Right hindlimb (tissue), 1 donor: ENCODE data around the gene GH2.

Source experiments
- DNase-seq: peaks from one replicate; pipeline ENCODE4 v3.0.0-alpha.2; 2018

The GH2 gene

DNA sequence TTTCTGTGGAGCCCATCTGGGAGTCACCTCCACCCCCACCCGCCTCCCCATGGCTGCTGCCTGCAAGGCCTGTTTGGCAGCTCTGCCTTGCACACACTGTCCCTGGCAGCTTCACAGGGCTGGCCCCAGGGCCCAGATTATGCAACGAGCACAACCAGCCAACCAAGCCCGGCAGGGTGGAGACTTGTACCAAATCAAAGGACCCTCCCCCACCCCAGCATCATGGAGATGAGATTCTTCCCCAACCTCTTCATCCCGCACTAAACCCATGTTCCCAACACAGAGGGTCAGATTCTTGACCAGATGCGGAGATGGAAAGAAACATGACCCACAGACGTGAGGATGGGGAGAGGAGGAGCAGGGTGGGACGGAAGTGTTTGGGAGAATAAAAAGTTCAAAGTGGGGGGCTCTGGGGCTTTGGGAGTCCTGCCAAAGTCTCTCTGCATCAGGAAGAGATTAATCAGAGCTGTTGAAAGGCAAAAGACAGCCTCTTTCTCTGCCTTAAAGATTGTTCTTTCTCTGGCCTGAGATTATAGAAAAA is 43.0 kb downstream of the GH2 start:
- peak; percentile 89 for DNase-seq

DNA sequence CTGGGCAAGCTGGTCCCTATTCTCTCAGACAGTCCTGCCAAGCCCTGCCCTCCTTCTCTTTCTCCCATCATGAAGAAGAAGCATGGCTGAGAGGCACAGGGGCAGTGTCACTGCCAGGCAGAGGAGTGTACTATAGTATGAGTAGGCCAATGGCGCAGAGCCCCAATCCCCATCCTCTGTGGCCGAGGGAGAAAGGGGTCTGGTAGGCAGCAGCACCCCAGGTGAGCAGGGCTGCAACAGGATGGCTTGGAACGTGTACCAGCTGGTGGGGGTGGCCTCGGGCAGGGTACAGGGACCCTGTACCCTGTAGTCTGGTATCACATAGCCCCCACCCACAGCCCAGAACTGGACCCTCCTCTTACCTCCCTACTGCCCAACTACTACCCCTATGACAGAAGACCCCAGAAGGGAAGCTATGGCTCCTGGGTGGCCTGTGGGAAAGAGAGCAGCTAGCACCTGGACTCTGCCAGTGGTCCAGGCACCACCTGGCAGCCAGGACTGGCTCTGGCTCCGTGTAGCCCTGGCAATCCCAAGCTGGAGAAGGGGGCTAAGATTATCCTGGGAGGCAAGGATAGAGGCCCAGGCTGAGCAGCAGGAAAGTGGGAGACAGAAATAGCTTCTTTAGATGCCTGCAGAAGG is 43.7 kb downstream of the GH2 start:
- DNase-seq = no peak

DNA sequence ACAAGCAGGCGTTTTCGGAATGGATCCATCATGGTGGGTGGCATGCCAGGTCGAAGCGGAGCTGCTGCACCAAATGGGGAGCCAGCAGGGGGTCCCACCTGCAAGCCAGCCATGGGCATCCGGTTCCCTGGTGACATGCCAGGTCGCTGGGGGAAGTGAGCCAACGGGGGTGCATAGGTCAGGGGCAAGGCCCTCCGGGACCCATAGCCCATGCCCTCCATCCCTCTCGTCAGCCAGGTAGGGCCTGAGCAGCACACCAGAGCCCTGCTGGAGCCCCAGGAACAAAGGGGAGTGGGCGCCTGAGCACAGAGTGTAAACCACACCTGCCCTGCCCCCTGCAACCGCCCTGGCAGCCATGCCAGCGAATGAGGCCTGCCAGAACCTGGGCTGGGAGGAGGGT is 44.3 kb downstream of the GH2 start:
- no peak for DNase-seq

DNA sequence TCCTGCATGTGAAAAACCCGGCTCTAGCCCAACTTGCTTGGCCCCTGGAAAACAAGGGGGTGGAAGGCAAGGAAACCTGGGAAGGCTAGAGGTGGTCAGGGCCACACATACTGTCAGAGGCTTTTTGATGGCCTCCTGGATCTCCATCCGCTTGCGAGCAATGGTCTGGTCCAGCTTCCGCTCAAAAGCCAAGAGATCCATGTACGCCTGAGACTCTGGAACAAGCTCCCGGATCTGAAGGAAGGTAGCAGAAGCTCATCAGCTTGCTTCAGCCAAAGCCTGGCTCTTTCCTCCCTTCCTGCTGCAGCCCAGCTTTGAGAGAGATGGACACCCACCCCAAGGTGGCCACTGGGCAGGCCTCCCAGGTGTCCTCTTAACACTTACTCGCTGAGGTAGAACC is 44.9 kb downstream of the GH2 start:
- no peak for DNase-seq

DNA sequence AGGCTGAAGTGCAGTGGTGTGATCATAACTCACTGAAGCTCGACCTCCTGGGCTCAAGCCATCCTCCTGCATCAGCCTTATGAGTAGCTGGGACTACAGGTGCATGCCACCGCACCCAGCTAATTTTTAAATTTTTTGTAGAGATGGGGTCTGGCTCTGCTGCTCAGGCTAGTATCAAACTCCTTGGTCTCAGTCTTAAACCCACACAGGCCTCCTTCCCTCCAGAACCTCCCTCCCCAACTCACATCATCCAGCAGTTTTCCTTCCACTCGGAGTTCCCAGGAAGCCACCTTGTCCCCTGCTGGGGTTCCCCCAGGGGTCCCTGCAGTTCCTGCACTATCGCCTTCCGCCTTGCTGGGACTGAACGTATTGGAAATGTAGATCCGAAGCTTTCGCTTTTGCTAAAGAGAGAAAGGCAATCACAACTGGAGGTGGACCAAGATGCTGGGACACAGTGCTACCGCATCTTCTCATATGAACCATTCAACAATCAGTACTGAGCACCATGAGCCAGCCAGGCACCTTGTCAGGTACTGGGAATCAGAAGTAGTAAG is 46.5 kb downstream of the GH2 start:
- DNase-seq = no peak

DNA sequence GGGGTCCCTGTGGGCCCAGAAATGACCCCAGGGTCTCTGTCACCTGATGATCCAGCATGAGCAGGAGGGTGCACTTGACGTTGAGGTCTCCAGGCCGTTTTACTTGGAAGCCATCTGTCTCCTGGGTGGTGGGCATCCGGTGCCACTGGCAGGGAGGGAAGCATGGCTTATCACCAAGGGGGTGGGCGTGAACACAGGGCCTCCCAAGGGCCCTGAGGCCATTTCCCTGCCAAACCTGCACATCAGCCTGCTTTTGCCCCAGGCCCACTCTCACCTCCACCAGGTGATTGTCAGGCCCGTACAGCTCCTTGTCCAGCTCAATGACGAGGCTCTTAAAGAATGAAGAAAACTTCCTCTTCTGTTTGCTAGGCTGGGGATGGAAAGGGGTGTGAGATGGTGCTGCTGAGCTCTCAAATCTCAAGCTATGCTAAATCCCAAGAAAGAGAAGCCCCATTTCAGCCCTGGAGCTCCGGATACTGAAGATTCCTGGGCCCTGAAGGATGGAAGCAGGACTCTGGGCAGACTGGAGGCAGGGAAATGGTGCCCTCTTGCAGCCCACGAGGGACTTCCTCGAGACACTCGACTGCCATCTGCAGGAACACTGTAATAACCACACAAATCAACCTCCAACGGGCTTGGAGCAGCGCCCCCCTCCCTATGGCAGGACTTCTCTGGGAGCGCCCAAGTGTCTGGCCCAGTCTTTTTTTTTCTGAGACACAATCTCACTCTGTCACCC is 47.1 kb downstream of the GH2 start:
- no peak for DNase-seq

DNA sequence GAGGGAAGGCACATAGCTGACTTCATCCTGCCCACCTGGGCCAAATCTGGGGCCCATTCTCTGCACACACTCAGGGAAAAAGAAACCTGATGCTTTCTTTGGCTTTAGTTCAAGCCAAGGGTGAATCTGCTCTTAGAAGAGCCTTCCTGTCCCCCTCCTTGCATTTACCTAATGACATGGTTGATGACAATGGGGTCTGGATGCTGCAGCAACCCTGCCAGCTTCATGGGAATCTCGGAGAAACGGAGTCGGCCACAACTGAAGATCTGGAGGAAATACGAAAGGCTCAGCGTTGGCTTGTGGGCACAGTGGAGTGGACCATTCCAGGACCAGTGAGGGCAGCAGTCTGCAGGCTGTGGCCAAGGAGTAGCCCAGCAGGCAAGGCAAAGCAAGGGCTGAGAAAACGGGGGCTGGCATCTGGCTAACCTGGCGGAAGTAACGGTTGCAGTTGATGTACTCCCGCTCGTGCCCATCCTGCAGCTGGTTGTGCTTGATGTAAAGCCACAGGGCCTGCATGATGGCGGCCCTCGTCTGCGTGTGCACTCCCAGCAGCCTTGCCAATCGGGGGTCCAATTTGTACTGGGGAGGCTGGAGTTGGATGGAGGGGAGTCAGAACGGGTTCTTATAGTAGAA is 47.9 kb downstream of the GH2 start:
- DNase-seq = no peak

DNA sequence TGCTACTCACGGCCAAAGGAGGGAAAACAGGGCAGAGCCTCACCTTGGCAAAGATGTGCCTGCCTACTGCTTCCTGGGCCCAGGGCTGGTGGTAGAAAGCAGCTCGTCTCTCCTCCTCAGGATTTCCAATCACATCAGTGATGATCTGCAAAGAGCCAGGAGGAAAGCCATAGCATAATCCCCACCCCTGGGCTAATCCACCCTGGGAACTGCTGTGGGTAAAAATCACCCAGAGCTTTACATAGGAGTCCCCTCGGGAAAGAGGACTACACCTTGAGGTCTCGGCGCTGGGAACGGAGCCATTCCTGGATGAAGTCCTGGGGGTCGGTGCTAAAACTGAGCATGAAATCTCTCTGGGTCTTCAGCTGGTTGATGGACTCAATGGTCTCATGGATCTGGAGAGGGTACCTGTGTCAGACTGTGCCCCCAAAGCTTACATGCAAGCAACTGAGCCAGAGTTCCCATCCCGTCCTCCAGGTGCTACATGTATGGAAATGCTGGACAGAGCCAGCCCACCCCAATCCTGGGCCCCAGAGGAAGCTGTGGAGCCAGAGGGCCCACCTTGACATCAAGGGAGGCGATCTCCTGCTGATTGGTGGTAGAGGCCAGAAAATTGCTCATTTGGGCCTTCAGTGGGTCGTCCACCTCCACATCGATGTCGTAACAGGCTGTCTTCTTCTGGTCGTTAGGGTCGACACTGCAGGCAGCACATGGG is 48.6 kb downstream of the GH2 start:
- no peak for DNase-seq

DNA sequence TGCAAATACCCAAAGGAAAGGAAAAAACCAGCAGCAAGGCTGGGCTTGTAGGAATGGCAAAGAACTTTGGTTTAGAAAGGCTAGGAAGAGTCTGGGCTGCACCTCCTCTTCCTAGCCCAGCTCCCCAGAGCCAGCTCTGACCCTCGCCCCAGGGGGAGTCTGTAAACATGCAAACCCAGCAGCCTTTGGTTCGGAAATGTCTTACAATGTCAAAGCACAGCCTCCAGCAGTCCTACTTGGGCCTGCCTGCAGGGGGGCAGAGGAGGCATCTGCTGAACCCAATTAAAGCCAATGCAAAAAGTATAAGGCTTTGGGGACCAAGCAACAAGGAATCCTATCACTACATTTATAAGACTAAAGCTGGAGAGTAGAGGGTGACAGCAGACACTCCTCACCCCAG is 49.3 kb downstream of the GH2 start:
- no peak for DNase-seq

DNA sequence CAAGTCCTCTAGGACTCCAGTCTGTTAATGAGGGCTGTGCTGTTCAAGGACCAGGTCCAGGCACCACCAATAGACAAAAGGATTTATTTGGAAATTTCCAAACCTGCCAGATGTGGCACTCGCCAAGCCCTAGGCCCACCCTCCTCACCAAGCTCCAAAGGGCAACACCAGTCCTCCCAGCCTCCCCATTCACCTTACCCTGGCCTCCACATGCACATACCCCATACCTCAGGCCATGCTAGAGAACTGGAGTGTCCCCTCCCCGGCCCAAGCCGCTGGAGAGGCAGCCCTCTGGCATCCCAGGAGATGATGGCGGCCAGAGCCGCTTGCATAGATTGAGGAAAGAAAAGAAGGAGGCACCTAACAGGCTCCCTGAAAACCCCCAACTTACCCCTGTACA is 49.7 kb downstream of the GH2 start:
- DNase-seq = no peak

DNA sequence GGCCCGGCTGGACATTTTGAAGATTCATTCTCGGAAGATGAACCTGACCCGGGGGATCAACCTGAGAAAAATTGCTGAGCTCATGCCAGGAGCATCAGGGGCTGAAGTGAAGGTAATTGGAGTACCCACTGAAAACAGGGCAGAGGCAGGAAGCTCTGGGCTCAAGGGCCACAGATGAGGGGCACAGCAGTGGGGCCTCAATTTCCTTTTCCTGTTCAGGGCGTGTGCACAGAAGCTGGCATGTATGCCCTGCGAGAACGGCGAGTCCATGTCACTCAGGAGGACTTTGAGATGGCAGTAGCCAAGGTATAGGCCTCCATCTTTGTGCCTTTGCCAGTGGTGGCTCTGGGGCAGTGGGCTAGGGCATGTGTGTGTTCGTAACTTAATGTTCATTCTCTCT is 50.2 kb downstream of the GH2 start:
- DNase-seq = no peak

DNA sequence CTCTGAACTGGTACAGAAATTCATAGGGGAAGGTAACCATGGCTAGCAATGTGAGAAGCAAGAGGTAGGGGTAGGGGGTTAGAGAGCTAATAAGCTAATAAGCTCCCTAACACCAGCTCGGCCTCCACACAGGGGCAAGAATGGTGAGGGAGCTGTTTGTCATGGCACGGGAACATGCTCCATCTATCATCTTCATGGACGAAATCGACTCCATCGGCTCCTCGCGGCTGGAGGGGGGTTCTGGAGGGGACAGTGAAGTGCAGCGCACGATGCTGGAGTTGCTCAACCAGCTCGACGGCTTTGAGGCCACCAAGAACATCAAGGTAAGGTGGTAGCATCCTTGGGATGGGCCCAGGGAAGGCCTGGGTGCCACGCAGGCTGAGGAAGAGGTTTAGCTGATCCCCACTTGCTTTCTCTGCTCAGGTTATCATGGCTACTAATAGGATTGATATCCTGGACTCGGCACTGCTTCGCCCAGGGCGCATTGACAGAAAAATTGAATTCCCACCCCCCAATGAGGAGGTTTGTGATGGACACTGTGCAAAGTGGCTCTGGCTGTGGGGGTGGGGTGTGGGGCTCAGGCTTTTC is 50.7 kb downstream of the GH2 start:
- DNase-seq = no peak

DNA sequence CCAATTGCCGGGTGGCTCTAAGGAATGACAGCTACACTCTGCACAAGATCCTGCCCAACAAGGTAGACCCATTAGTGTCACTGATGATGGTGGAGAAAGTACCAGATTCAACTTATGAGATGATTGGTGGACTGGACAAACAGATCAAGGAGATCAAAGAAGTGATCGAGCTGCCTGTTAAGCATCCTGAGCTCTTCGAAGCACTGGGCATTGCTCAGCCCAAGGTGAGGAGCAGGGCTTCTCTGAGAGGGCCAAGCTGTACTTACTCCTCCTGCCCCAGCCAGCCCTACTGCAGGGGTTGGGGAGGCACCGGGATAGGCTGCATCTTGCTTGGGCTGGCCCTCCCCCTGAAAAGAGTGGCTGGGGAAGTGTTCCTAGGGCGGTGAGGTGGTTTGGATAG is 51.5 kb downstream of the GH2 start:
- no peak for DNase-seq
